Gastrocnemius medialis (tissue), 4 donors: ENCODE measurements around the gene USH1C. TPM values are rescaled to one million over a fixed set of nuclear protein-coding genes. Genes with fewer than 3 reads are reported as not detected.

Experiments
- ATAC-seq, 2 donors: fragments of 150-250 bp; one replicate each; pipeline ENCODE4 v1.9.1; 2016
- DNase-seq, 2 donors: peaks; one replicate each; pipeline ENCODE4 v3.0.0-alpha.2; 2019
- H3K27ac ChIP-seq, 4 donors: fragments of 200-600 bp; sonication (generic); 1 replicate in 1 of 4; 2 replicates in 3 of 4; pipeline ENCODE4 v1.5.1; 2016 to 2018; ENCODE audit warnings: mild to moderate bottlenecking in 2 of 4, moderate library complexity in 1 of 4
- H3K27me3 ChIP-seq, 3 donors: fragments of 200-600 bp; sonication (generic) in 2 of 3; 1 replicate in 1 of 3; 2 replicates in 2 of 3; pipeline versions ENCODE4 v1.5.1 to v1.6.0; 2016 to 2019; ENCODE audit warnings: mild to moderate bottlenecking in 1 of 3, moderate library complexity in 1 of 3
- H3K36me3 ChIP-seq, 2 donors: fragments of 200-600 bp; sonication (generic) in 1 of 2; one replicate each; pipeline ENCODE4 v1.5.1; 2017 to 2018
- H3K4me1 ChIP-seq, 2 donors: fragments of 200-600 bp; sonication (generic) in 1 of 2; one replicate each; pipeline ENCODE4 v1.5.1; 2016 to 2017; ENCODE audit warnings: mild to moderate bottlenecking in 2 of 2
- H3K4me3 ChIP-seq, 4 donors: fragments of 200-600 bp; sonication (generic) in 3 of 4; 1 replicate in 1 of 4; 2 replicates in 3 of 4; pipeline ENCODE4 v1.5.1; 2016 to 2019; ENCODE audit warnings: mild to moderate bottlenecking in 2 of 4
- H3K9me3 ChIP-seq, 3 donors: fragments of 200-600 bp; sonication (generic) in 2 of 3; 1 replicate in 1 of 3; 2 replicates in 2 of 3; pipeline ENCODE4 v1.5.1; 2016 to 2019
- POLR2A ChIP-seq, 2 donors: fragments of 450-650 bp; IDR thresholded peaks; one replicate each; pipeline ENCODE4 v1.6.1; 2017; ENCODE audit warnings: antibody characterized with exemption in 2 of 2, mild to moderate bottlenecking in 2 of 2, moderate library complexity in 2 of 2
- in situ Hi-C, 4 donors: fragments of 200-750 bp; cut with MboI; loops; one replicate each; pipeline versions ENCODE4 v1.15.0 to v1.8.0; 2017; ENCODE audit warnings: low sequenced_read_pairs in 4 of 4
- intact Hi-C: fragments of 100-400 bp; cut with DNase I; formaldehyde crosslinking; loops from one replicate; pipeline ENCODE4 v1.15.1; 2023; ENCODE audit warnings: low total_unique reads
- total RNA-seq, 4 donors: library from RNA; depleted of rRNA; stranded (reverse); fragments of >200 nt; gene quantifications; one replicate each; pipeline versions ENCODE4 v1.1.0 to v1.2.3, GENCODE V29; 2016
- TF ChIP-seq, protein P1 (sequence below), 5 experiments: fragments of 450-650 bp in 3 of 5; fragments of 200-600 bp in 2 of 5; sonication (generic) in 2 of 5; IDR thresholded peaks in 4 of 5; conservative IDR thresholded peaks in 1 of 5; 1 replicate in 4 of 5; 2 replicates in 1 of 5; pipeline ENCODE4 v1.5.1; 2016 to 2019; ENCODE audit warnings: antibody characterized with exemption in 5 of 5, mild to moderate bottlenecking in 3 of 5, moderate library complexity in 3 of 5

The USH1C gene
- total RNA-seq, 4 donors from 2014 or later = 0.78 TPM; not detected in 3

DNA sequence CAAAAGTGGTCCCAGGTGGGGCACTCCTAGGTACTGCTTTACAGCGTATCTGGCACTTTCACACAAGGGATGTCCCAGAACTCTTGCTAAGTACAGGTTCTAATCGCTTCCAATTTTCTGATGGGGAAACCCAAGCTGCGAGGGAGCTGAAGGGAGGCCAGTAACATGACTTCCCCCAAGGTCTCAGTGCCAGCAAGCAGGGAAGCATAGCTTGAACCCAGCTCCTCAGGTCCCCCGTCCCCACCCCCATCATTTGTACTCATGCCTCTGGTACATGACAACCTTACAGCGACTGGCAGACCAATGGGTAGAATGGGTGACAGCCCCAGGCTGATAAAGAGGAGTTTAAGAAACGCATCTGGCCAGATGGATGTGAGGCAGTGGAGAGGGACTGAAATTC lies 66.9 kb downstream of the USH1C start:
- TF ChIP-seq POLR2A (IDR thresholded peaks at IDR 0.05) = no peak
- TF ChIP-seq, protein P1, sequence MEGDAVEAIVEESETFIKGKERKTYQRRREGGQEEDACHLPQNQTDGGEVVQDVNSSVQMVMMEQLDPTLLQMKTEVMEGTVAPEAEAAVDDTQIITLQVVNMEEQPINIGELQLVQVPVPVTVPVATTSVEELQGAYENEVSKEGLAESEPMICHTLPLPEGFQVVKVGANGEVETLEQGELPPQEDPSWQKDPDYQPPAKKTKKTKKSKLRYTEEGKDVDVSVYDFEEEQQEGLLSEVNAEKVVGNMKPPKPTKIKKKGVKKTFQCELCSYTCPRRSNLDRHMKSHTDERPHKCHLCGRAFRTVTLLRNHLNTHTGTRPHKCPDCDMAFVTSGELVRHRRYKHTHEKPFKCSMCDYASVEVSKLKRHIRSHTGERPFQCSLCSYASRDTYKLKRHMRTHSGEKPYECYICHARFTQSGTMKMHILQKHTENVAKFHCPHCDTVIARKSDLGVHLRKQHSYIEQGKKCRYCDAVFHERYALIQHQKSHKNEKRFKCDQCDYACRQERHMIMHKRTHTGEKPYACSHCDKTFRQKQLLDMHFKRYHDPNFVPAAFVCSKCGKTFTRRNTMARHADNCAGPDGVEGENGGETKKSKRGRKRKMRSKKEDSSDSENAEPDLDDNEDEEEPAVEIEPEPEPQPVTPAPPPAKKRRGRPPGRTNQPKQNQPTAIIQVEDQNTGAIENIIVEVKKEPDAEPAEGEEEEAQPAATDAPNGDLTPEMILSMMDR (IDR thresholded peaks at IDR 0.05 in 4 of 5, conservative IDR thresholded peaks at IDR 0.05 in 1 of 5) = no peak
- peaks cover 0 to 9% (median 0%) of the 10 kb centered on the region in 3 donors for H3K27me3 ChIP-seq
- peaks cover 0 to 9% of the 10 kb centered on the region in 2 donors for H3K4me1 ChIP-seq
- ATAC-seq = no peak
- no peaks in the 10 kb centered on the region for H3K36me3 ChIP-seq
- H3K9me3 ChIP-seq = no peaks in the 10 kb centered on the region
- no peak overlapping the region for H3K4me3 ChIP-seq
- DNase-seq = no peak
- H3K27ac ChIP-seq = no peak overlapping the region
- in situ Hi-C loops (loop anchor here in 1 of 4 donors (10.0 kb wide), 1 partner anchor 93 kb away; the partner anchor contains the start of gene KCNJ11), intact Hi-C loops (loop anchor here (5.0 kb wide), 1 partner anchor 45 kb away; no protein-coding TSS in a partner anchor)

DNA sequence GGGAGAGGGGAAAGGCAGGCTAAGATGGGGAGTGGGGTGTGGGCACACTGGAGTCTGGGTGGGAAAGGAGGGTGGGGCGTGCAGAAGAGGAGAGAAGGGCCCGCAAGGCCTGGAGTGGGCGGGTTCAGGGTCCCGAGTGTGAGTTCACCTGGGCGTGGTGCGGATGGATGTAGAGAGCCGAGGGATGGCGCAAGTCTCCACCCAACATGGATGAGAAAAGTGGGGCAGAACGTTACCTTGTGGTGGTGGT lies 67.2 kb downstream of the USH1C start:
- intact Hi-C loops = loop anchor here (5.0 kb wide), 1 partner anchor 45 kb away; no protein-coding TSS in a partner anchor
- H3K27ac ChIP-seq = no peak overlapping the region
- H3K36me3 ChIP-seq = no peaks in the 10 kb centered on the region
- H3K9me3 ChIP-seq = no peaks in the 10 kb centered on the region
- in situ Hi-C loops = loop anchor here in 1 of 4 donors (10.0 kb wide), 1 partner anchor 92 kb away; the partner anchor contains the start of gene KCNJ11
- ATAC-seq (no peak), DNase-seq (no peak)
- TF ChIP-seq POLR2A (IDR thresholded peaks at IDR 0.05) = no peak
- TF ChIP-seq, protein P1 (IDR thresholded peaks at IDR 0.05 in 4 of 5, conservative IDR thresholded peaks at IDR 0.05 in 1 of 5) = no peak
- peaks cover 0 to 9% (median 0%) of the 10 kb centered on the region in 3 donors for H3K27me3 ChIP-seq
- H3K4me3 ChIP-seq = peak overlapping the region in 3 of 4 donors; percentile 45 to 55 (median 55)
- peaks cover 0 to 9% of the 10 kb centered on the region in 2 donors for H3K4me1 ChIP-seq

DNA sequence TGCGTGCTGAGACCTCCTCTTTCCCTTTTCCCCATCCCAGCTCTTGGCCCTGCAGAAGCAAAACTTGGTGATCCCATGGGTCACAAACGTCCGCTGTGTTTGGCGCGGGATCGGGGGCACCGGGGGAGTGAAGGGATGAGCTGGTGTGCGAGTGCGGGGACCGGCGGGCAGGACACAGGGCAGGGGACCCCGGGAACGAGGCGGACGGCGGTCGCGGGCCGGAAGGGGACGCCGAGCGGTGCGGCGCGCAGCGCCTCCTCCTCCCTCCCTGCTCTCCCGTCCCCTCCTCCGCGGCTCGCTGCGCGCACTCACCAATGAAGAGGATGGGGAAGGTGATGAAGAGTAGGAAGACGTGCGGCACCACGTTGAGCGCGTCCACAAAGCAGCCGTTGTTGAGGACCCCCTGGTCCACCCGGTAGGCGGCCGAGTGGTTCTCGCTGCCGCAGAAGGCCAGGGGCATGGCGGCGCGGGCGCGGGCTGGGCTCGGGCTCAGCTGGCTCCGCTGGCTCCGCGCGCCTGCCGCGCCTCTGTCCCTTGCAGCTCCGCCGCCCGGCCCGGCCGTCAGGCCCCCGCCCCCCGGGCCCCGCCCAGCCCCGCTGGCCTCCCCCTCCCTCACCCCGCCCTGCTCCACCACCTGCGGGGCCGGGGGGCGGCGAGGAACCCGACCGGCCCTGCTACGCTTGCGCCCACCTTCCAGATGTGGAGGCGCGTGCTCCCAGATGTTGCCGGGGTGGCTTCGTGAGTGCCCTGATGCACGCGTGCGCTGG lies 67.7 kb downstream of the USH1C start, which contains the start of gene ABCC8:
Gene ABCC8 (minus strand): TSS at position 529 of the 767 bp plus-strand sequence. CDS start 69 bp downstream, at position 460.
- in situ Hi-C loops (loop anchor here in 1 of 4 donors (10.0 kb wide), 1 partner anchor 92 kb away; the partner anchor contains the start of gene KCNJ11), intact Hi-C loops (loop anchor here (5.0 kb wide), 1 partner anchor 44 kb away; no protein-coding TSS in a partner anchor)
- Histone ChIP-seq H3K27ac (no peak within 1 kb of the TSS), H3K4me3 (peak within 1 kb of the TSS; percentile 41 to 55 (median 50)), H3K9me3 (no peaks in the 10 kb centered on the region), H3K36me3 (no peaks in the 10 kb centered on the region), H3K27me3 (peaks cover 0 to 9% (median 0%) of the 10 kb centered on the region in 3 donors), H3K4me1 (peaks cover 0 to 9% of the 10 kb centered on the region in 2 donors)
- ATAC-seq (peak in 1 of 2 donors; percentile 25), DNase-seq (no peak)
- TF ChIP-seq, protein P1 (IDR thresholded peaks at IDR 0.05 in 4 of 5, conservative IDR thresholded peaks at IDR 0.05 in 1 of 5) = no peak
- TF ChIP-seq POLR2A (IDR thresholded peaks at IDR 0.05) = no peak

DNA sequence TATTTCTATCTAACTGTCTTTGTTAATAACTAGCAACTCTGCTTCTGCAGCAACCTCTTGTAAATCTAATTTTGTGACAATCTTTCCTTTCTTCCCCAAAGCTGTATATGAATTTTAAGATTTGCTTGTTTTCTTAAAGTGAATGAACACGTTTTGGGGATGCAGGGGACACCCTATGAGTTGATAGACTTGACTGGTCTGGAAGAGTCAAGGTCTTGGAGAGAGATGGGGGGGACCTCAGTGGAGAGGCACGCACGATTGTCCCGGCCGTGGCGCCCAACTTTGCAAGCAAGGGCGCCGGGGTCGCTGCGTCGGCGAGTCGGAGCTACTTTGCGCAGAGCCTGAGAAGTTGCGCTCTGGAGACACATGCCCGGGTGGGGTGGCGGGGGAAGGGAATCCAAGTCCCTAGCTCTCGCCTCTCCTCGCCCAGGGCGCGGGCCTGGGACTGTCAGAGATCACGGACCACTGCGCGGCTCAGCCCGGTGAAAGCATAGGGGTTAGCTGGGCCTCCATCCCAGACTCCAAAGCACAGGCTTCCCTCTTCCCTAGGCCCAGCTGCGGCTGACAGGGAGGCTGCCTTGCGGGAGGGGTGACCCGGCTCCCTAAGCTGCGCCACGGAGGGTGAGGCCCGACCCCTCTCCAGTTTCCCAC lies 68.4 kb downstream of the USH1C start:
- intact Hi-C loops (loop anchor here (5.0 kb wide), 1 partner anchor 43 kb away; no protein-coding TSS in a partner anchor), in situ Hi-C loops (loop anchor here in 1 of 4 donors (10.0 kb wide), 1 partner anchor 91 kb away; the partner anchor contains the start of gene KCNJ11)
- no peaks in the 10 kb centered on the region for H3K36me3 ChIP-seq
- no peak for TF ChIP-seq POLR2A (IDR thresholded peaks at IDR 0.05)
- TF ChIP-seq, protein P1 (IDR thresholded peaks at IDR 0.05 in 4 of 5, conservative IDR thresholded peaks at IDR 0.05 in 1 of 5) = no peak
- ATAC-seq (no peak), DNase-seq (no peak)
- no peak overlapping the region for H3K27ac ChIP-seq
- no peaks in the 10 kb centered on the region for H3K9me3 ChIP-seq
- peak overlapping the region; percentile 41 to 55 (median 50) for H3K4me3 ChIP-seq
- H3K4me1 ChIP-seq = peaks cover 0 to 9% of the 10 kb centered on the region in 2 donors
- H3K27me3 ChIP-seq = peaks cover 0 to 9% (median 0%) of the 10 kb centered on the region in 3 donors
